Memory B cell (primary cell): ENCODE data around the gene CXCR3.
"Not testable (repeated sequence)": the region's sequence is repeated elsewhere in the genome, so short reads cannot be mapped to it uniquely, and the experiment has no call there.

ENCODE experiments used
- ATAC-seq: fragments of 150-1000 bp; cut with Tn5 transposase; 2 replicates; pipeline ENCODE4 v1.10.0; 2021; ENCODE audit warnings: low read depth, mild to moderate bottlenecking, moderate library complexity
- DNase-seq, 2 donors: peaks; one replicate each; pipeline ENCODE4 v3.0.0; 2022; ENCODE audit warnings: low spot score in 2 of 2
- H3K27ac Mint-ChIP-seq: one replicate; pipeline ENCODE4 v1.8.0; 2022; ENCODE audit warnings: mild to moderate bottlenecking, moderate library complexity, mixed read lengths
- H3K27me3 Mint-ChIP-seq: one replicate; pipeline ENCODE4 v1.8.0; 2022; ENCODE audit warnings: mixed read lengths
- H3K36me3 Mint-ChIP-seq: one replicate; pipeline ENCODE4 v1.8.0; 2022; ENCODE audit warnings: mild to moderate bottlenecking, mixed read lengths
- H3K4me1 Mint-ChIP-seq: one replicate; pipeline ENCODE4 v1.8.0; 2022; ENCODE audit warnings: mixed read lengths
- H3K4me3 Mint-ChIP-seq: one replicate; pipeline ENCODE4 v1.8.0; 2022; ENCODE audit warnings: mild to moderate bottlenecking, moderate library complexity, mixed read lengths
- H3K9me3 Mint-ChIP-seq: one replicate; pipeline ENCODE4 v1.8.0; 2022; ENCODE audit warnings: mixed read lengths

Gene CXCR3

DNA sequence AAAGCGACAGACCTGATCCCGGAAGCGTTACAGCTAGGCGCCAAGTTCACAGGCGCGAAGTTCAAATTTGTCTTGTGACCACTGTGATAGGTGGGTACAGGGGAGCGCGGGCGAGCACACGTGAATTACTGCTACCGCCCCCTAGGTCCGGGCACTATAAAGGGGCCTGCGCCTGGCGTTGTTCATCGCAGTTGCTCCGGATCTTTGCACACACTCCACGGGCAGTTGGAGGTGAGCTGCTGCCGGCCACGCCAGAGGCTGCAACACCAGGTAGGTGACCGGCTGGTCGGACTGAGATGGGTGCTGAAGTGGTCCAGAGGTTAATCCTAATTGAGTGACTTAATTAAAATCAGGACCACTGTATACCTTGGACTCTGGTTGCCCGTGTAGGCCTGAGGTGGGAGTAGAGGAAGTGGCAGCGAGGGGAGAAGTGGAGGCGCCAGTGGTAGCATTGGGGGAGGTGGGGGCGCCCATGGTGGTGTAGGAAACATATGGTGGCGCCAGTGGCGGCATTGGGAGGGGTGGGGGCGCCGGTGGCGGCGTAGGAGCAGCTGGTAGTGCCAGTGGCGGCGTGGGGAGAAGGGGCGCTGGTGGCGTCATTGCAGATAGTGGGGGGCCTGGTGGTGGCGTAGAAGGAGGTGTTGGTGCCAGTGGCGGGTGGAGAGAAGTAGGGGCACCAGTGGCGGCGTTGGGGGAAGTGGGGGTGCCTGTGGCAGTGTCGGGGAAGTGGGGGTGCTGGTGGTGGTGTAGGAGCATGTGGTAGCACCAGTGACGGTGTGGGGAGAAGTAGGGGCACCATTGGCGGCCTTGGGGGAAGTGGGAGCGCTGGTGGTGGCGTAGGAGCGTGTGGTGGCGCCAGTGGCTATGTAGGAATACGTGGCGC lies 39.8 kb downstream of the CXCR3 start, which contains the start of gene GCNA:
Gene GCNA, plus strand, starts transcription at position 185 of the 883 bp plus-strand sequence. CDS start 2,385 bp downstream, outside the sequence.
- H3K27me3 Mint-ChIP-seq = no peaks in the 10 kb centered on the region
- H3K4me3 Mint-ChIP-seq = no peak within 1 kb of the TSS
- no peak for ATAC-seq
- no peak within 1 kb of the TSS for H3K27ac Mint-ChIP-seq
- H3K9me3 Mint-ChIP-seq = no peaks in the 10 kb centered on the region
- no peak for DNase-seq
- peaks cover 7% of the 10 kb centered on the region for H3K36me3 Mint-ChIP-seq
- no peaks in the 10 kb centered on the region for H3K4me1 Mint-ChIP-seq

DNA sequence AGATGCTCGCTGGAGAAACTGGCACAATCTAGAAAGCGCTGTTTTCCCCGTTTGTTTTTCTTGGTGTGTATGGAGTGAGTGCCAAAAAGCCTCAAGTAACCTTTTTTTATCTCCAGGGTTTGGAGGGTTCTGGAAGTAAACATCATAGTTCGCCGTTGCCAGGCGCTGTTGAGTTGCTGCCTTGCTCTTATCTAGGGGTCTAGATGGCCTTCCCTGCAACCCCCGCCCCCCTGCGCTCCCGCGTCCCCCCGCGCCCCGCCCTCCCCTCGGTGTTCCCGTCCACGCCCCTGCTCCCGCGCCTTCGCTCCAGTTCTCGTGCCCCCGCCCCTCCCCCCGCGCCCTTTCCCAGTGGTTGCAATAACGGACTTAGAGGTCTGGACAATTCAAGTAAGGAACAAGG lies 40.6 kb downstream of the CXCR3 start:
- Mint-ChIP-seq H3K27me3 (no peaks in the 10 kb centered on the region), H3K4me3 (no peak overlapping the region), H3K9me3 (no peaks in the 10 kb centered on the region), H3K4me1 (no peaks in the 10 kb centered on the region), H3K27ac (no peak overlapping the region), H3K36me3 (peaks cover 6% of the 10 kb centered on the region)
- DNase-seq (no peak), ATAC-seq (no peak)

DNA sequence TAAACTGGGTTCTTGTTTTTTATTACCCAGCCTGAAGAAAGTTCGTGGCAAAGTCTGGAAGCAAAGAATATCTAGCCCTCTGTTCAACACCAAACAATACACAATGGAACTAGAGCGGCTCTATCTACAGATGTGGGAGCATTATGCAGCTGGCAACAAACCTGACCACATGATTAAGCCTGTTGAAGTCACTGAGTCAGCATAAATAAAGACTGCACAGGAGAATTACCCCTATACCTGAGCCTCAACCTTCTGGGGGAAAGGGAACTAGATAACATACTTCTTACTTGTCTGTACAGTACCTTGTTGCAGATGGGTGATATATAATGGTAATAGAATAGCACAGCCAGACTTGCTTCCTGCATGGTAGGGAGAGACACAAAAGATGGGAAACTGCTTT lies 44.7 kb downstream of the CXCR3 start:
- Mint-ChIP-seq H3K9me3 (no peaks in the 10 kb centered on the region), H3K27ac (no peak overlapping the region), H3K36me3 (peaks cover 2% of the 10 kb centered on the region), H3K4me1 (no peaks in the 10 kb centered on the region), H3K27me3 (no peaks in the 10 kb centered on the region), H3K4me3 (no peak overlapping the region)
- no peak for ATAC-seq
- no peak for DNase-seq

DNA sequence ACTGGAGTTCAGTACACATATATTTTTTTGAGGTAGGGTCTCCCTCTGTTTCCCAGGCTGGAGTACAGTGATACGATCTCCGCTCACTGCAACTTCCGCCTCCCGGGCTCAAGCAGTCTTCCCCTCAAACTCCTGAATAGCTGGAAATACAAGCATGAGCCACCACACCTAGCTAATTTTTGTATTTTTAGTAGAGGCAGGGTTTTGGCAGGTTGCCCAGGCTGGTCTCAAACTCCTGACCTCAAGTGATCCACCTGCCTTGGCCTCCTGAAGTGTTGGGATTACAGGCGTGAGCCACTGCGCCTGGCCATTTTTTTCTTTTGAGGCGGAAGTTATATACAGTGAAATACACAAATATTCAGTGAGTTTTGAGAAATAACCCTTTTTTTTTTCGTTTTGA lies 46.9 kb downstream of the CXCR3 start:
- H3K27me3 Mint-ChIP-seq, H3K9me3 Mint-ChIP-seq, H3K4me1 Mint-ChIP-seq, H3K36me3 Mint-ChIP-seq, H3K27ac Mint-ChIP-seq, DNase-seq, H3K4me3 Mint-ChIP-seq, ATAC-seq: not testable (repeated sequence)
